ENCODE results near the gene SCAP. TPM values are rescaled to one million over a fixed set of nuclear protein-coding genes. Genes with fewer than 3 reads are reported as not detected.

The SCAP gene
- total and polyA plus RNA-seq, 2 donors (not counting 1 experiment from before 2014, with no cell fraction given): 13.6 to 67.7 TPM

- no peak for TF ChIP-seq EZH2 (IDR thresholded peaks at IDR 0.05; ENCODE audit: low read length, missing control alignments)
- no peak for TF ChIP-seq CTCF (conservative IDR thresholded peaks at IDR 0.05 in 1 of 2, IDR thresholded peaks at IDR 0.05 in 1 of 2; ENCODE audit: low read depth in 1 of 2, low read length in 2 of 2)
- H3K27me3 ChIP-seq (ENCODE audit: control insufficient read depth, insufficient read depth, low read length): no peaks in the 10 kb centered on the region
- H3K9ac ChIP-seq (ENCODE audit: insufficient read depth, low read length): no peak overlapping the region
- peak overlapping the region; percentile 92 for H3K4me2 ChIP-seq (ENCODE audit: extremely low read depth, insufficient read depth, low read length)
- H3K27ac ChIP-seq (ENCODE audit: insufficient read depth, low read length): peak overlapping the region; percentile 96
- H3K36me3 ChIP-seq (ENCODE audit: control insufficient read depth, insufficient read depth, low read length): no peaks in the 10 kb centered on the region
- H3K4me3 ChIP-seq (replicated peaks in 1 of 4; ENCODE audit: control extremely low read depth in 1 of 4, insufficient read depth in 1 of 4, low read depth in 3 of 4, low read length in 4 of 4): peak overlapping the region; percentile 77 to 96 (median 84)
- no peaks in the 10 kb centered on the region for H4K20me1 ChIP-seq (ENCODE audit: control insufficient read depth, extremely low read depth, insufficient read depth, low read length)
- no peaks in the 10 kb centered on the region for H3K9me3 ChIP-seq (ENCODE audit: control insufficient read depth, insufficient read depth, low read depth, low read length)
- H3K79me2 ChIP-seq (ENCODE audit: control insufficient read depth, insufficient read depth, low read length): peaks cover 33% of the 10 kb centered on the region
- H3K4me1 ChIP-seq (ENCODE audit: control insufficient read depth, extremely low read depth, insufficient read depth, low read length): peaks cover 3% of the 10 kb centered on the region
- no peak for DNase-seq (ENCODE audit: low read depth in 2 of 2)
- no peak overlapping the region for H2AFZ ChIP-seq (ENCODE audit: low read length)
Measured at GRCh38 chr3:47379411-47379899, 96.3 kb downstream of the SCAP start.

GRCh38 chr3:47378869-47379268 lies 96.9 kb downstream of the SCAP start:
- Histone ChIP-seq H3K4me1 (ENCODE audit: control insufficient read depth, extremely low read depth, insufficient read depth, low read length) (peaks cover 3% of the 10 kb centered on the region), H2AFZ (ENCODE audit: low read length) (no peak overlapping the region), H3K9me3 (ENCODE audit: control insufficient read depth, insufficient read depth, low read depth, low read length) (no peaks in the 10 kb centered on the region), H3K4me3 (replicated peaks in 1 of 4; ENCODE audit: control extremely low read depth in 1 of 4, insufficient read depth in 1 of 4, low read depth in 3 of 4, low read length in 4 of 4) (no peak overlapping the region), H3K27ac (ENCODE audit: insufficient read depth, low read length) (no peak overlapping the region), H4K20me1 (ENCODE audit: control insufficient read depth, extremely low read depth, insufficient read depth, low read length) (no peaks in the 10 kb centered on the region), H3K36me3 (ENCODE audit: control insufficient read depth, insufficient read depth, low read length) (no peaks in the 10 kb centered on the region), H3K79me2 (ENCODE audit: control insufficient read depth, insufficient read depth, low read length) (peaks cover 29% of the 10 kb centered on the region), H3K4me2 (ENCODE audit: extremely low read depth, insufficient read depth, low read length) (no peak overlapping the region), H3K27me3 (ENCODE audit: control insufficient read depth, insufficient read depth, low read length) (no peaks in the 10 kb centered on the region), H3K9ac (ENCODE audit: insufficient read depth, low read length) (no peak overlapping the region)
- TF ChIP-seq EZH2 (IDR thresholded peaks at IDR 0.05; ENCODE audit: low read length, missing control alignments) (no peak), CTCF (conservative IDR thresholded peaks at IDR 0.05 in 1 of 2, IDR thresholded peaks at IDR 0.05 in 1 of 2; ENCODE audit: low read depth in 1 of 2, low read length in 2 of 2) (no peak)
- no peak for DNase-seq (ENCODE audit: low read depth in 2 of 2)

- H3K9me3 ChIP-seq (ENCODE audit: control insufficient read depth, insufficient read depth, low read depth, low read length): no peaks in the 10 kb centered on the region
- peaks cover 15% of the 10 kb centered on the region for H3K79me2 ChIP-seq (ENCODE audit: control insufficient read depth, insufficient read depth, low read length)
- peaks cover 3% of the 10 kb centered on the region for H3K4me1 ChIP-seq (ENCODE audit: control insufficient read depth, extremely low read depth, insufficient read depth, low read length)
- DNase-seq (ENCODE audit: low read depth in 2 of 2): no peak
- no peak overlapping the region for H3K4me3 ChIP-seq (replicated peaks in 1 of 4; ENCODE audit: control extremely low read depth in 1 of 4, insufficient read depth in 1 of 4, low read depth in 3 of 4, low read length in 4 of 4)
- H2AFZ ChIP-seq (ENCODE audit: low read length): no peak overlapping the region
- no peaks in the 10 kb centered on the region for H4K20me1 ChIP-seq (ENCODE audit: control insufficient read depth, extremely low read depth, insufficient read depth, low read length)
- H3K27me3 ChIP-seq (ENCODE audit: control insufficient read depth, insufficient read depth, low read length): no peaks in the 10 kb centered on the region
- no peak for TF ChIP-seq CTCF (conservative IDR thresholded peaks at IDR 0.05 in 1 of 2, IDR thresholded peaks at IDR 0.05 in 1 of 2; ENCODE audit: low read depth in 1 of 2, low read length in 2 of 2)
- TF ChIP-seq EZH2 (IDR thresholded peaks at IDR 0.05; ENCODE audit: low read length, missing control alignments): no peak
- H3K27ac ChIP-seq (ENCODE audit: insufficient read depth, low read length): no peak overlapping the region
- no peak overlapping the region for H3K9ac ChIP-seq (ENCODE audit: insufficient read depth, low read length)
- H3K4me2 ChIP-seq (ENCODE audit: extremely low read depth, insufficient read depth, low read length): no peak overlapping the region
- no peaks in the 10 kb centered on the region for H3K36me3 ChIP-seq (ENCODE audit: control insufficient read depth, insufficient read depth, low read length)
Measured at GRCh38 chr3:47377186-47377585, 98.6 kb downstream of the SCAP start.
